Prostate gland (tissue), 2 donors: ENCODE results near the gene ADGRD1.

Experiments used
- POLR2AphosphoS5 ChIP-seq: sonication (generic); formaldehyde crosslinking; IDR thresholded peaks from one replicate; pipeline ENCODE4 v1.6.1; 2017; ENCODE audit warnings: antibody characterized with exemption
- TF ChIP-seq, protein P1 (sequence below), 4 experiments: fragments of 200-600 bp in 2 of 4; fragments of 450-650 bp in 2 of 4; sonication (generic) in 2 of 4; IDR thresholded peaks; 1 replicate in 3 of 4; 2 replicates in 1 of 4; pipeline ENCODE4 v1.5.1; 2016 to 2019; ENCODE audit warnings: antibody characterized with exemption in 4 of 4, mild to moderate bottlenecking in 2 of 4, moderate library complexity in 2 of 4

DNA sequence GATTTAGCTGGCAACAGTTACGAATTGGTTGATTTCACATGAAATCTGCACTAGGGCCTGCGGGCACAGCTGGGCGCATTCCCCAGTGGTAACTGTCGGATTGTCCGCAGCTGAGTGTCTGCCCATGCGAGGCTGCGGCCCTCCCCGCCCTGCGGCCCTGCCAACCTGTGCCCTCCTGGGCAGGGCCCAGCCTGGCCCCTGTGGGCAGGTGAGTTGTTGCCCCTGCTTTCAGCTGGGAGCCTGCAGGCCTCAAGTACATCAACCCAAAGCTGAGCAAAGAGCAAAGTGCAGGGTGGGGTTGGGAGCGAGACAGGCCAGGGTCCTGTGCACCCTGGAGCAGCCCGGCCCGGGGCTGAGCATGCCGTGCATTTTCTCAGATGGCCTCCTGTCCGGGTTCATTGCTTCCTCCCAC is 89.1 kb downstream of the ADGRD1 start:
- TF ChIP-seq, protein P1, sequence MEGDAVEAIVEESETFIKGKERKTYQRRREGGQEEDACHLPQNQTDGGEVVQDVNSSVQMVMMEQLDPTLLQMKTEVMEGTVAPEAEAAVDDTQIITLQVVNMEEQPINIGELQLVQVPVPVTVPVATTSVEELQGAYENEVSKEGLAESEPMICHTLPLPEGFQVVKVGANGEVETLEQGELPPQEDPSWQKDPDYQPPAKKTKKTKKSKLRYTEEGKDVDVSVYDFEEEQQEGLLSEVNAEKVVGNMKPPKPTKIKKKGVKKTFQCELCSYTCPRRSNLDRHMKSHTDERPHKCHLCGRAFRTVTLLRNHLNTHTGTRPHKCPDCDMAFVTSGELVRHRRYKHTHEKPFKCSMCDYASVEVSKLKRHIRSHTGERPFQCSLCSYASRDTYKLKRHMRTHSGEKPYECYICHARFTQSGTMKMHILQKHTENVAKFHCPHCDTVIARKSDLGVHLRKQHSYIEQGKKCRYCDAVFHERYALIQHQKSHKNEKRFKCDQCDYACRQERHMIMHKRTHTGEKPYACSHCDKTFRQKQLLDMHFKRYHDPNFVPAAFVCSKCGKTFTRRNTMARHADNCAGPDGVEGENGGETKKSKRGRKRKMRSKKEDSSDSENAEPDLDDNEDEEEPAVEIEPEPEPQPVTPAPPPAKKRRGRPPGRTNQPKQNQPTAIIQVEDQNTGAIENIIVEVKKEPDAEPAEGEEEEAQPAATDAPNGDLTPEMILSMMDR (IDR thresholded peaks at IDR 0.05), result no peak
- no peak for TF ChIP-seq POLR2AphosphoS5
